Esophagus (tissue), 2 donors: Measurements from ENCODE around the gene UGCG. TPM values are rescaled to one million over a fixed set of nuclear protein-coding genes. Genes with fewer than 3 reads are reported as not detected.

Source experiments
- H3K27ac ChIP-seq, 2 donors: one replicate each; pipeline ENCODE4 v1.5.1; 2013; ENCODE audit warnings: low read depth in 2 of 2, mild to moderate bottlenecking in 2 of 2, inconsistent platforms in 1 of 2, low read length in 1 of 2, moderate library complexity in 1 of 2
- H3K27me3 ChIP-seq, 2 donors: one replicate each; pipeline ENCODE4 v1.6.1; 2013; ENCODE audit warnings: low read length in 2 of 2, control low read depth in 1 of 2, mild to moderate bottlenecking in 1 of 2; ENCODE audit not compliant: insufficient read depth in 2 of 2, control insufficient read depth in 1 of 2
- H3K36me3 ChIP-seq, 2 donors: one replicate each; pipeline ENCODE4 v1.6.1; 2013; ENCODE audit warnings: low read length in 1 of 2; ENCODE audit not compliant: control insufficient read depth in 2 of 2, insufficient read depth in 2 of 2
- H3K4me1 ChIP-seq, 2 donors: one replicate each; pipeline ENCODE4 v1.6.1; 2013; ENCODE audit warnings: low read length in 1 of 2; ENCODE audit not compliant: control insufficient read depth in 2 of 2, insufficient read depth in 2 of 2
- H3K4me3 ChIP-seq, 2 donors: one replicate each; pipeline ENCODE4 v1.5.1; 2013; ENCODE audit warnings: low read length in 2 of 2, mild to moderate bottlenecking in 2 of 2, low read depth in 1 of 2, moderate library complexity in 1 of 2
- H3K9me3 ChIP-seq, 2 donors: one replicate each; pipeline ENCODE4 v1.6.1; 2013; ENCODE audit warnings: mild to moderate bottlenecking in 2 of 2, low read depth in 1 of 2, low read length in 1 of 2, moderate library complexity in 1 of 2; ENCODE audit not compliant: control insufficient read depth in 2 of 2, insufficient read depth in 1 of 2
- WGBS, 2 donors: extraction: QIAGEN DNeasy Blood & Tissue Kit; methylation state at CpG; one replicate each; pipeline ENCODE4 v1.1.7; 2013; 5-methylcytosine and 5-hydroxymethylcytosine counted together
- polyA plus RNA-seq, 2 donors: library from polyadenylated mRNA; stranded (reverse); fragments of 200-250 nt; gene quantifications; one replicate each; pipeline ENCODE4 v1.2.3, GENCODE V29; 2013
- donor health status: healthy with polysubstance abuse.
- donor health status: Bipolar disorder and iron deficiency.

Gene UGCG
- polyA plus RNA-seq, 2 donors, result 26.7 to 37.7 TPM

GRCh38 chr9:111913159-111913558 lies 16.5 kb downstream of the UGCG start:
- Histone ChIP-seq H3K27me3 (no peaks in the 10 kb centered on the region), H3K9me3 (no peaks in the 10 kb centered on the region), H3K36me3 (peaks cover 0 to 2% of the 10 kb centered on the region in 2 donors), H3K4me1 (peaks cover 0 to 4% of the 10 kb centered on the region in 2 donors), H3K4me3 (no peak overlapping the region), H3K27ac (no peak overlapping the region)
- 88% methylated on average over 6 of the region's 6 CpGs for WGBS, 2 donors

- WGBS, 2 donors, result 38 to 45% methylated on average over 4 of the region's 4 CpGs
- Histone ChIP-seq H3K4me1 (no peaks in the 10 kb centered on the region), H3K27ac (no peak overlapping the region), H3K27me3 (no peaks in the 10 kb centered on the region), H3K4me3 (no peak overlapping the region), H3K9me3 (no peaks in the 10 kb centered on the region), H3K36me3 (peaks cover 0 to 2% of the 10 kb centered on the region in 2 donors)
Measured at GRCh38 chr9:111914749-111915424, 18.3 kb downstream of the UGCG start.

DNA sequence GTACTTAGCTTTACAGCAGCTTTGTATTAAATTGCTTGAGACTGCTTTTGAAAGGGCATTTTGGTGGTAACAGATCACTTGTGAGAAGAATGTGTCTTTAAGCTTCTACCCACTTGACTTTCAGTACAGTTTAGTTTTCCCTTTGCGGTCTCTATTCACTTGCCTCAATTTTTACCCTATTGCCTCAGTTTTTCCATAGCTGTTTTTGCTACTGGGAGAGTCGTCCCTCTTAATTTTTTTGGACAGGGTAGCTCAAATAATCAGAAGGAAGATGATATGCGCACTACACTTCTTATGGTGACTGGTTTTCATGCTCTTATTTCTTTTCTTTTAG lies 18.8 kb downstream of the UGCG start:
- H3K9me3 ChIP-seq, result no peaks in the 10 kb centered on the region
- H3K27me3 ChIP-seq, result no peaks in the 10 kb centered on the region
- WGBS, 2 donors, result 81 to 85% methylated on average over 3 of the region's 3 CpGs
- no peaks in the 10 kb centered on the region for H3K4me1 ChIP-seq
- H3K4me3 ChIP-seq, result no peak overlapping the region
- peaks cover 0 to 2% of the 10 kb centered on the region in 2 donors for H3K36me3 ChIP-seq
- no peak overlapping the region for H3K27ac ChIP-seq

DNA sequence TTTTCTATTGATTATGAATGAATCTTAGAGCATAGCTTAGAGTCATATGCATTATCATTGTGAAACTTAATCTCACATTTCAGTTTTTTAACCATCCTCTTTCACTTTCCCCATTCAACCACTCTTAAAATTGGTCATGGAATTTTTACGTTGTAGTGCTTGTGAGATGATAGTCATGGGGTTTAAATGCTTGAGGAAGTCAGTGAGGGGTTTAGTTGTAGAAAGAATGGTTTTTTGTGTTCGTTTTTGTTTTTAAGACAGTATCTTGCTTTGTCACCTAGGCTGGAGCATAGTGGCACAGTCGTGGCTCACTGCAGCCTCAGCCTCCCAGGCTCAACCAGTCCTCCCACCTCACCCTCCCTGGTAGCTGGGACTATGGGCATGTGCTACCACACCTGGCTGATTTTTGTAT lies 19.6 kb downstream of the UGCG start:
- Histone ChIP-seq H3K4me3 (no peak overlapping the region), H3K36me3 (peaks cover 0 to 2% of the 10 kb centered on the region in 2 donors), H3K27me3 (no peaks in the 10 kb centered on the region), H3K9me3 (no peaks in the 10 kb centered on the region), H3K27ac (no peak overlapping the region), H3K4me1 (no peaks in the 10 kb centered on the region)
- 59 to 74% methylated on average over 3 of the region's 3 CpGs for WGBS, 2 donors

DNA sequence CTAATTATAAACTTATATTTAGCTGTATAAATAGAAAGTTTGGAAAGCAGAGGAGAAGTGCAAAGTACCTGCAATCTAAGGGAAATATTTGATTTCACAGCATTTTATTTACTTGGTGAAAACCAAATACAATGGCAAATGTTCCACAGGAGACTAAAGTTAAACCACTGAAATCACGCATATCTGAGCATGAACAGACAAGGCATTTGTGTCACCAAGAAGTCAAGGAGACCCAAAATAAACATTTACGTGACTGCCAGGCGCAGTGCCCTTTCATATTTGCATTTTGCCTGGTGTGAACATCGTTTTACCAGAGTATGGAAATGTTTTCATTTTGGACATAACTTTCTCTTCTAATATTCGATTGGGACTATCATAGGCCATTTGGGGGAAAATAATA lies 20.6 kb downstream of the UGCG start:
- H3K4me3 ChIP-seq, result no peak overlapping the region
- peaks cover 0 to 3% of the 10 kb centered on the region in 2 donors for H3K4me1 ChIP-seq
- H3K27ac ChIP-seq, result no peak overlapping the region
- 59 to 69% methylated on average over 5 of the region's 5 CpGs for whole genome bisulfite sequencing, 2 donors
- H3K36me3 ChIP-seq, result peaks cover 0 to 2% of the 10 kb centered on the region in 2 donors
- no peaks in the 10 kb centered on the region for H3K27me3 ChIP-seq
- no peaks in the 10 kb centered on the region for H3K9me3 ChIP-seq

GRCh38 chr9:111917980-111918379 lies 21.4 kb downstream of the UGCG start:
- Histone ChIP-seq H3K36me3 (peaks cover 0 to 2% of the 10 kb centered on the region in 2 donors), H3K4me1 (peaks cover 0 to 3% of the 10 kb centered on the region in 2 donors), H3K27me3 (no peaks in the 10 kb centered on the region), H3K9me3 (no peaks in the 10 kb centered on the region), H3K27ac (no peak overlapping the region), H3K4me3 (no peak overlapping the region)
- WGBS, 2 donors, result 72 to 83% methylated on average over 9 of the region's 9 CpGs

- H3K36me3 ChIP-seq, result peaks cover 0 to 2% of the 10 kb centered on the region in 2 donors
- 76 to 80% methylated on average over 4 of the region's 4 CpGs for WGBS, 2 donors
- H3K4me1 ChIP-seq, result peaks cover 0 to 3% of the 10 kb centered on the region in 2 donors
- no peaks in the 10 kb centered on the region for H3K9me3 ChIP-seq
- no peaks in the 10 kb centered on the region for H3K27me3 ChIP-seq
- no peak overlapping the region for H3K27ac ChIP-seq
- H3K4me3 ChIP-seq, result no peak overlapping the region
Measured at GRCh38 chr9:111919875-111920274, 23.3 kb downstream of the UGCG start.

DNA sequence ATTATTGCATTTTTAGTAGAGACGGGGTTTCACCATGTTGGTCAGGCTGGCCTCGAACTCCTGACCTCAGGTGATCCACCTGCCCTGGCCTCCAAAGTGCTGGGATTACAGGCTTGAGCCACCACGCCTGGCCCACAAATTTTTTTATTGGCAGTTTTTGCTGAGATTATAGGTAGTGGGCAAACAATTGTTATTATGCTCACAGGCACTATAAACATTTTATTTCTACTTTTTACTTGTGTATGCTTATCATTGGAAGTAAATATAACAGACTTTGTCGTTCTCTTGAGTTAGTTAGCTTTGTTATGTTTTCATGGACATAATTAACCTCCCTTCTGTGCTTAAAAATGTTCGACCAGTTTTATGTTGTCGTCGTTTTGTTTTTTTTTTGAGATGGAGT lies 23.9 kb downstream of the UGCG start:
- H3K4me3 ChIP-seq, result no peak overlapping the region
- H3K36me3 ChIP-seq, result peaks cover 0 to 2% of the 10 kb centered on the region in 2 donors
- 93% methylated on average over 7 of the region's 7 CpGs for WGBS, 2 donors
- H3K4me1 ChIP-seq, result peaks cover 0 to 3% of the 10 kb centered on the region in 2 donors
- H3K27me3 ChIP-seq, result no peaks in the 10 kb centered on the region
- H3K27ac ChIP-seq, result no peak overlapping the region
- no peaks in the 10 kb centered on the region for H3K9me3 ChIP-seq

DNA sequence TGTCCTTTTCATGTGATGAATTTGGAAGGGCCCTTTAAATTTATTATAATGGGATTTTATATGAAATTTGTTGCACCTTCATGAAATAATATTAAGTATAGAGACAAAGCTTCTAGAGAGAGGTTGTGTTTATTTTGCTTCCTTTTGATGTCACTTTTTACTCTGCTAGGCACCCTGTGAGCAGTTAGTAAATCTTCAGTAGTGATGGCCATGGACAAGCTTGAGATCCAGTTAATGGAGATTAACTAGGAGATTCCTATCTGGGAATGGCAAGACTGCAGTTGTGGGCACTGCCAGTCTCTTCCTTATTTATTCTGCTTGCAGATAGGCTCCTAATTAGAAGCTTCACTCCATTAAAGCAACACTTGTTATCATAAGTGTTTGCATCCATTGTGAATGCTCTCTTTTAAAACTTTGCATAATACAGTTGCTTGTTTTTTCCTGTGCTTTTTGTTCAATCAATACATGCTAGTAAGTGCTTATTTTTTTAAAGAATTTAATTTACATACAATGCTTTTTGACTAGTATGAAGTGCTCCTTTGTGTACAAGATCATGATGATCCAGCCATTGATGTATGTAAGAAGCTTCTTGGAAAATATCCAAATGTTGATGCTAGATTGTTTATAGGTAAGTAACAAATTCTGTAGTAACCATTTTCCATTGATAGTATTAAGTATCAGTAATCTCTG lies 25.9 kb downstream of the UGCG start:
- H3K27me3 ChIP-seq, result no peaks in the 10 kb centered on the region
- no peak overlapping the region for H3K4me3 ChIP-seq
- H3K27ac ChIP-seq, result no peak overlapping the region
- H3K9me3 ChIP-seq, result no peaks in the 10 kb centered on the region
- no peaks in the 10 kb centered on the region for H3K36me3 ChIP-seq
- peaks cover 0 to 3% of the 10 kb centered on the region in 2 donors for H3K4me1 ChIP-seq

DNA sequence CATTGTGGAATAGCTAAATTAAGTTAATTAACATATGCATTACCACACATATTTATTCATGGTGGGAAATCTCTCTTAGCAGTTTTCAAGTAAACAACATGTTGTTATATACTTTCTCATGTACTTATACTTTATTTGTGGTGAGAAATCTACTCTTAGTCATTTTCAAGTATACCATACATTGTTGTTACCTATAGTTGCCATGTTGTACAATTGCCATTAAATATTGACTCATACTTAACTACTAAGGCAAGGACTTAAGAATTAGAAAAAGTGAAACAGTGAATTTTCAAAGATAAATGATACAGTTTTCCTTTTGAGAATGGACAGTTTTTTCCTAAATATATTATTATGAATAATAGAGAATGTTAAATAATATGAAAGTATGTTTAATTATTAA lies 27.7 kb downstream of the UGCG start:
- Histone ChIP-seq H3K9me3 (no peaks in the 10 kb centered on the region), H3K36me3 (no peaks in the 10 kb centered on the region), H3K27me3 (no peaks in the 10 kb centered on the region), H3K4me1 (peaks cover 0 to 3% of the 10 kb centered on the region in 2 donors), H3K4me3 (no peak overlapping the region), H3K27ac (no peak overlapping the region)
